Measurements from ENCODE around the gene ARID1B.

DNA sequence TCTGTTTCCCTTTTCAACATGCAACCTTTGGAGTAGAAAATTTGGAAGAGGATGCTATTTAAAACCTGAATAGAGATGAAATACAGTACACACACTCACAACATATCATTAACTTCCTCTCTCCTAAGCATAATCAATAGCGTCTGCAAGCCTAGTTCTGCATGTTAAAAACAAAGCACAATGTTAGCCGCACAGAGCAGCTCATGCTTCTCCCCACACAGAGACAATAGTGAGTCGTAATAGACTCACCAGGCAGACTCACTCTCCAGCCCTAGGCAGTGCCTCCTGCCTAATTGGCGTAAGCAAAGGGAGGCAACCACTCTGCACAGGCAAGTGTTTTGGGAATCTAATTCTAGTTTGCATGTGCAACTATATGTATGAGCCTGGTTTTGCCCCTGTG lies 45.8 kb upstream of the ARID1B start:
- TF ChIP-seq CTCF (IDR thresholded peaks at IDR 0.05) (no peak), POLR2A (IDR thresholded peaks at IDR 0.05) (no peak)

All from adrenal gland (tissue), 5 donors.